ENCODE data around the gene ST3GAL4. TPM values are rescaled to one million over a fixed set of nuclear protein-coding genes. Genes with fewer than 3 reads are reported as not detected.
"Not testable (repeated sequence)": the region's sequence is repeated elsewhere in the genome, so short reads cannot be mapped to it uniquely, and the experiment has no call there.

ST3GAL4 gene
- polyA plus RNA-seq, 6 donors from 2014 or later, result 0.32 to 1.3 (median 1.2) TPM; not detected in 3

GRCh38 chr11:126382641-126383040, 27.2 kb downstream of the ST3GAL4 start:
- DNase-seq, H3K27ac Mint-ChIP-seq, H3K4me3 Mint-ChIP-seq: not testable (repeated sequence)

GRCh38 chr11:126383339-126384335, 28.2 kb downstream of the ST3GAL4 start:
- H3K9me3 Mint-ChIP-seq, result no peaks in the 10 kb centered on the region
- peaks cover 0 to 3% (median 0%) of the 10 kb centered on the region in 3 donors for H3K4me1 Mint-ChIP-seq
- no peak overlapping the region for H3K4me3 Mint-ChIP-seq
- no peaks in the 10 kb centered on the region for H3K27me3 Mint-ChIP-seq
- no peak for DNase-seq
- no peak overlapping the region for H3K27ac Mint-ChIP-seq
- H3K36me3 Mint-ChIP-seq, result no peaks in the 10 kb centered on the region
- ATAC-seq (ENCODE audit: low read depth in 2 of 2), result no peak

More at GRCh38 chr11:126382641-126383040, 27.2 kb downstream of the ST3GAL4 start:
- not testable (repeated sequence) for H3K9me3 Mint-ChIP-seq; H3K36me3 Mint-ChIP-seq; H3K27me3 Mint-ChIP-seq; H3K4me1 Mint-ChIP-seq; ATAC-seq (ENCODE audit: low read depth in 2 of 2)

- H3K4me3 Mint-ChIP-seq, result no peak overlapping the region
- H3K9me3 Mint-ChIP-seq, result no peaks in the 10 kb centered on the region
- no peaks in the 10 kb centered on the region for H3K27me3 Mint-ChIP-seq
- no peaks in the 10 kb centered on the region for H3K36me3 Mint-ChIP-seq
- H3K4me1 Mint-ChIP-seq, result peaks cover 0 to 3% (median 0%) of the 10 kb centered on the region in 3 donors
- DNase-seq (no peak), ATAC-seq (ENCODE audit: low read depth in 2 of 2) (no peak)
- H3K27ac Mint-ChIP-seq, result no peak overlapping the region
Measured at GRCh38 chr11:126384449-126385070, 29.1 kb downstream of the ST3GAL4 start.

- Mint-ChIP-seq H3K27me3 (no peaks in the 10 kb centered on the region), H3K9me3 (no peaks in the 10 kb centered on the region), H3K4me3 (no peak overlapping the region), H3K36me3 (no peaks in the 10 kb centered on the region), H3K27ac (no peak overlapping the region), H3K4me1 (peaks cover 0 to 3% (median 0%) of the 10 kb centered on the region in 3 donors)
- no peak for ATAC-seq (ENCODE audit: low read depth in 2 of 2)
- no peak for DNase-seq
Measured at GRCh38 chr11:126385991-126386728, 30.7 kb downstream of the ST3GAL4 start.

GRCh38 chr11:126386729-126387071, 31.2 kb downstream of the ST3GAL4 start:
- H3K4me1 Mint-ChIP-seq; H3K27me3 Mint-ChIP-seq; ATAC-seq (ENCODE audit: low read depth in 2 of 2); DNase-seq; H3K4me3 Mint-ChIP-seq; H3K36me3 Mint-ChIP-seq; H3K9me3 Mint-ChIP-seq; H3K27ac Mint-ChIP-seq: not testable (repeated sequence)

GRCh38 chr11:126387857-126388256, 32.4 kb downstream of the ST3GAL4 start:
- no peak overlapping the region for H3K4me3 Mint-ChIP-seq
- ATAC-seq (ENCODE audit: low read depth in 2 of 2) (no peak), DNase-seq (no peak)
- H3K36me3 Mint-ChIP-seq, result no peaks in the 10 kb centered on the region
- no peak overlapping the region for H3K27ac Mint-ChIP-seq
- no peaks in the 10 kb centered on the region for H3K9me3 Mint-ChIP-seq
- H3K4me1 Mint-ChIP-seq, result peaks cover 5 to 7% (median 6%) of the 10 kb centered on the region in 3 donors
- H3K27me3 Mint-ChIP-seq, result peaks cover 0 to 7% (median 0%) of the 10 kb centered on the region in 3 donors

GRCh38 chr11:126390272-126390867, 34.9 kb downstream of the ST3GAL4 start:
- Mint-ChIP-seq H3K36me3 (no peaks in the 10 kb centered on the region), H3K27ac (no peak overlapping the region), H3K4me3 (no peak overlapping the region), H3K9me3 (no peaks in the 10 kb centered on the region), H3K4me1 (peaks cover 5 to 7% (median 6%) of the 10 kb centered on the region in 3 donors), H3K27me3 (peaks cover 0 to 14% (median 0%) of the 10 kb centered on the region in 3 donors)
- no peak for DNase-seq
- ATAC-seq (ENCODE audit: low read depth in 2 of 2), result no peak

- no peaks in the 10 kb centered on the region for H3K36me3 Mint-ChIP-seq
- peak overlapping the region in 2 of 6 donors; percentile 19 to 37 for H3K27ac Mint-ChIP-seq
- H3K4me3 Mint-ChIP-seq, result no peak overlapping the region
- no peak for ATAC-seq (ENCODE audit: low read depth in 2 of 2)
- DNase-seq, result no peak
- H3K4me1 Mint-ChIP-seq, result peaks cover 3 to 7% (median 5%) of the 10 kb centered on the region in 3 donors
- no peaks in the 10 kb centered on the region for H3K9me3 Mint-ChIP-seq
- peaks cover 0 to 14% (median 0%) of the 10 kb centered on the region in 3 donors for H3K27me3 Mint-ChIP-seq
Measured at GRCh38 chr11:126391286-126391954, 35.9 kb downstream of the ST3GAL4 start.

- H3K4me3 Mint-ChIP-seq, result no peak overlapping the region
- H3K4me1 Mint-ChIP-seq, result peaks cover 3 to 7% (median 5%) of the 10 kb centered on the region in 3 donors
- no peaks in the 10 kb centered on the region for H3K9me3 Mint-ChIP-seq
- H3K27ac Mint-ChIP-seq, result peak overlapping the region in 1 of 6 donors; percentile 16
- no peak for ATAC-seq (ENCODE audit: low read depth in 2 of 2)
- DNase-seq, result no peak
- no peaks in the 10 kb centered on the region for H3K36me3 Mint-ChIP-seq
- peaks cover 0 to 14% (median 0%) of the 10 kb centered on the region in 3 donors for H3K27me3 Mint-ChIP-seq
Measured at GRCh38 chr11:126391970-126392632, 36.6 kb downstream of the ST3GAL4 start.

- H3K27me3 Mint-ChIP-seq, result peaks cover 0 to 14% (median 0%) of the 10 kb centered on the region in 3 donors
- H3K4me3 Mint-ChIP-seq, result no peak overlapping the region
- DNase-seq (no peak), ATAC-seq (ENCODE audit: low read depth in 2 of 2) (no peak)
- peaks cover 3 to 7% (median 5%) of the 10 kb centered on the region in 3 donors for H3K4me1 Mint-ChIP-seq
- no peak overlapping the region for H3K27ac Mint-ChIP-seq
- H3K36me3 Mint-ChIP-seq, result no peaks in the 10 kb centered on the region
- no peaks in the 10 kb centered on the region for H3K9me3 Mint-ChIP-seq
Measured at GRCh38 chr11:126392633-126393013, 37.1 kb downstream of the ST3GAL4 start.

- H3K27ac Mint-ChIP-seq, result peak overlapping the region in 1 of 6 donors; percentile 67
- no peaks in the 10 kb centered on the region for H3K9me3 Mint-ChIP-seq
- no peaks in the 10 kb centered on the region for H3K36me3 Mint-ChIP-seq
- ATAC-seq (ENCODE audit: low read depth in 2 of 2) (no peak), DNase-seq (no peak)
- H3K4me3 Mint-ChIP-seq, result no peak overlapping the region
- H3K4me1 Mint-ChIP-seq, result peaks cover 3 to 7% (median 5%) of the 10 kb centered on the region in 3 donors
- peaks cover 0 to 14% (median 0%) of the 10 kb centered on the region in 3 donors for H3K27me3 Mint-ChIP-seq
Measured at GRCh38 chr11:126393143-126393542, 37.7 kb downstream of the ST3GAL4 start.

- no peaks in the 10 kb centered on the region for H3K36me3 Mint-ChIP-seq
- peaks cover 0 to 14% (median 0%) of the 10 kb centered on the region in 3 donors for H3K27me3 Mint-ChIP-seq
- H3K4me3 Mint-ChIP-seq, result no peak overlapping the region
- H3K27ac Mint-ChIP-seq, result no peak overlapping the region
- ATAC-seq (ENCODE audit: low read depth in 2 of 2), result no peak
- DNase-seq, result no peak
- no peaks in the 10 kb centered on the region for H3K9me3 Mint-ChIP-seq
- H3K4me1 Mint-ChIP-seq, result peaks cover 3 to 7% (median 5%) of the 10 kb centered on the region in 3 donors
Measured at GRCh38 chr11:126394036-126394435, 38.5 kb downstream of the ST3GAL4 start.
